ENCODE measurements around the gene ARAP2. TPM values are rescaled to one million over a fixed set of nuclear protein-coding genes. Genes with fewer than 3 reads are reported as not detected.

Gene ARAP2
- polyA plus RNA-seq, 1 experiment, result not detected

GRCh38 chr4:36269533-36270173 is 25.3 kb upstream of the ARAP2 start:
- CTCF ChIA-PET, result no interaction called here
- Histone ChIP-seq H3K27me3 (ENCODE audit: control insufficient read depth, insufficient read depth, low read length) (no peaks in the 10 kb centered on the region), H3K4me3 (ENCODE audit: low read depth, low read length) (no peak overlapping the region), H3K36me3 (ENCODE audit: control insufficient read depth, insufficient read depth, low read length) (no peaks in the 10 kb centered on the region)
- POLR2A ChIA-PET, result no interaction called here
- no peak for TF ChIP-seq CTCF (IDR thresholded peaks at IDR 0.05; ENCODE audit: insufficient read depth, low read depth, low read length)
- DNase-seq (ENCODE audit: low read depth), result no peak

GRCh38 chr4:36269101-36269500 is 24.8 kb upstream of the ARAP2 start:
- Histone ChIP-seq H3K4me3 (ENCODE audit: low read depth, low read length) (no peak overlapping the region), H3K36me3 (ENCODE audit: control insufficient read depth, insufficient read depth, low read length) (no peaks in the 10 kb centered on the region), H3K27me3 (ENCODE audit: control insufficient read depth, insufficient read depth, low read length) (no peaks in the 10 kb centered on the region)
- no peak for DNase-seq (ENCODE audit: low read depth)
- CTCF ChIA-PET, result no interaction called here
- POLR2A ChIA-PET, result no interaction called here
- no peak for TF ChIP-seq CTCF (IDR thresholded peaks at IDR 0.05; ENCODE audit: insufficient read depth, low read depth, low read length)

- TF ChIP-seq CTCF (IDR thresholded peaks at IDR 0.05; ENCODE audit: insufficient read depth, low read depth, low read length), result no peak
- no peak overlapping the region for H3K4me3 ChIP-seq (ENCODE audit: low read depth, low read length)
- no peak for DNase-seq (ENCODE audit: low read depth)
- ChIA-PET CTCF (no interaction called here), POLR2A (no interaction called here)
- no peaks in the 10 kb centered on the region for H3K27me3 ChIP-seq (ENCODE audit: control insufficient read depth, insufficient read depth, low read length)
- H3K36me3 ChIP-seq (ENCODE audit: control insufficient read depth, insufficient read depth, low read length), result no peaks in the 10 kb centered on the region
These were observed 23.4 kb upstream of the ARAP2 start for GRCh38 chr4:36267486-36268268.

- no peaks in the 10 kb centered on the region for H3K27me3 ChIP-seq (ENCODE audit: control insufficient read depth, insufficient read depth, low read length)
- DNase-seq (ENCODE audit: low read depth), result no peak
- ChIA-PET CTCF (no interaction called here), POLR2A (no interaction called here)
- no peaks in the 10 kb centered on the region for H3K36me3 ChIP-seq (ENCODE audit: control insufficient read depth, insufficient read depth, low read length)
- no peak overlapping the region for H3K4me3 ChIP-seq (ENCODE audit: low read depth, low read length)
- TF ChIP-seq CTCF (IDR thresholded peaks at IDR 0.05; ENCODE audit: insufficient read depth, low read depth, low read length), result no peak
These were observed 20.0 kb upstream of the ARAP2 start for GRCh38 chr4:36264207-36264826.

GRCh38 chr4:36260731-36261130 is 16.4 kb upstream of the ARAP2 start:
- Histone ChIP-seq H3K27me3 (ENCODE audit: control insufficient read depth, insufficient read depth, low read length) (no peaks in the 10 kb centered on the region), H3K4me3 (ENCODE audit: low read depth, low read length) (no peak overlapping the region), H3K36me3 (ENCODE audit: control insufficient read depth, insufficient read depth, low read length) (no peaks in the 10 kb centered on the region)
- ChIA-PET POLR2A (no interaction called here), CTCF (no interaction called here)
- DNase-seq (ENCODE audit: low read depth), result no peak
- no peak for TF ChIP-seq CTCF (IDR thresholded peaks at IDR 0.05; ENCODE audit: insufficient read depth, low read depth, low read length)

Measured in BJ (cell line).